DLD1 (cell line): Measurements from ENCODE around the gene NME8.
"Not testable (repeated sequence)": the region's sequence is repeated elsewhere in the genome, so short reads cannot be mapped to it uniquely, and the experiment has no call there.

Experiments
- in situ Hi-C: cut with HindIII; loops from 2 replicates; pipeline ENCODE4 v1.10.0; 2017; ENCODE audit warnings: low sequenced_read_pairs

The NME8 gene, protein sequence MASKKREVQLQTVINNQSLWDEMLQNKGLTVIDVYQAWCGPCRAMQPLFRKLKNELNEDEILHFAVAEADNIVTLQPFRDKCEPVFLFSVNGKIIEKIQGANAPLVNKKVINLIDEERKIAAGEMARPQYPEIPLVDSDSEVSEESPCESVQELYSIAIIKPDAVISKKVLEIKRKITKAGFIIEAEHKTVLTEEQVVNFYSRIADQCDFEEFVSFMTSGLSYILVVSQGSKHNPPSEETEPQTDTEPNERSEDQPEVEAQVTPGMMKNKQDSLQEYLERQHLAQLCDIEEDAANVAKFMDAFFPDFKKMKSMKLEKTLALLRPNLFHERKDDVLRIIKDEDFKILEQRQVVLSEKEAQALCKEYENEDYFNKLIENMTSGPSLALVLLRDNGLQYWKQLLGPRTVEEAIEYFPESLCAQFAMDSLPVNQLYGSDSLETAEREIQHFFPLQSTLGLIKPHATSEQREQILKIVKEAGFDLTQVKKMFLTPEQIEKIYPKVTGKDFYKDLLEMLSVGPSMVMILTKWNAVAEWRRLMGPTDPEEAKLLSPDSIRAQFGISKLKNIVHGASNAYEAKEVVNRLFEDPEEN

DNA sequence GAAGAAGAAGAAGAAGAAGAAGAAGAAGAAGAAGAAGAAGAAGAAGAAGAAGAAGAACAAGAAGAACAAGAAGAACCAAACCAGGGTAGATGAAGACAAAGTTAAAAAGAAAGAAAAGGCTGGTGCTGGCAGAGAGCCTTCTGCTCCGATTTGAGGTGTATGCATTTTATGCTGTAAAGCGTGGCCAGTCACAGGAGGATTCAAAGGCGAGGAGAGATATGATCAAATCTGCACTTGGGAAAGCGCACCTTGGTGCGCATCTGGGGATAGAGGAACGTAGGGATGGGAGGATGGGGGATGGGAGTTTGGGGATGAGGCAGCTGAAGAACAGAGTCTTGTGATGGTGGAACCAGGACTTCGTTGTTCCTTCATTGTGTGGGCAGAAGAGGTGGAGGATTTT lies at the start of gene NME8:
TSS of gene NME8 (plus strand) at position 301 of the 400 bp plus-strand sequence. CDS start 1,670 bp downstream, outside the sequence.
- in situ Hi-C loops: no loop called here

DNA sequence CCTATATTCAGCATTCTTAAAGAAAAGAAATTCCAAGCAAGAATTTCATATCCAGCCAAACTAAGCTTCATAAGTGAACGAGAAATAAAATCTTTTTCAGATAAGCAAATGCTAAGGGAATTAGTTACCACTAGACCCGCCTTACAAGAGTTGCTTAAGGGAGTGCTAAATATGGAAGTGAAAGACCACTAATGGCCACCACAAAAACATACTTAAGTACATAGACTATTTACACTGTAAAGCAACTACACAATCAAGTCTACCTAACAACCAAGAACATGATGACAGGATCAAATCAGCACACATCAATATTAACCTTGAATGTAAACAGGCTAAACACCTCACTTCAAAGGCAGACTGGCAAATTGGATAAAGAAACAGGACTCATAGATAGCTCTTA lies 42.2 kb upstream of the NME8 start:
- in situ Hi-C loops: no loop called here

DNA sequence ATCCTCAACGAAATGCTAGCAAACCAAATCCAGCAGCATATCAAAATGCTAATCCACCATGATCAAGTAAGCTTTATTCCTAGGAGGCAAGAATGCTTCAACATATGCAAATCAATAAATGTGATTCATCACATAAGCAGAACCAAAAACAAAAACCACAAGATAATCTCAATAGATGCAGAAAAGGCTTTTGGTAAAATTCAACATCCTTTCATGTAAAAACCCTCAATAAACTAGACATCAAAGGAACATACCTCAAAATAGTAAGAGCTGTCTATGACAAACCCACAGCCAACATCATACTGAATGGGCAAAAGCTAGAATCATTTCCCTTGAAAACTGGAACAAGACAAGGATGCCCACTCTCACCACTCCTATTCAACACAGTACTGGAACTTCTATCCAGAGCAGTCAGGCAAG lies 36.2 kb upstream of the NME8 start:
- in situ Hi-C loops: not testable (repeated sequence)

DNA sequence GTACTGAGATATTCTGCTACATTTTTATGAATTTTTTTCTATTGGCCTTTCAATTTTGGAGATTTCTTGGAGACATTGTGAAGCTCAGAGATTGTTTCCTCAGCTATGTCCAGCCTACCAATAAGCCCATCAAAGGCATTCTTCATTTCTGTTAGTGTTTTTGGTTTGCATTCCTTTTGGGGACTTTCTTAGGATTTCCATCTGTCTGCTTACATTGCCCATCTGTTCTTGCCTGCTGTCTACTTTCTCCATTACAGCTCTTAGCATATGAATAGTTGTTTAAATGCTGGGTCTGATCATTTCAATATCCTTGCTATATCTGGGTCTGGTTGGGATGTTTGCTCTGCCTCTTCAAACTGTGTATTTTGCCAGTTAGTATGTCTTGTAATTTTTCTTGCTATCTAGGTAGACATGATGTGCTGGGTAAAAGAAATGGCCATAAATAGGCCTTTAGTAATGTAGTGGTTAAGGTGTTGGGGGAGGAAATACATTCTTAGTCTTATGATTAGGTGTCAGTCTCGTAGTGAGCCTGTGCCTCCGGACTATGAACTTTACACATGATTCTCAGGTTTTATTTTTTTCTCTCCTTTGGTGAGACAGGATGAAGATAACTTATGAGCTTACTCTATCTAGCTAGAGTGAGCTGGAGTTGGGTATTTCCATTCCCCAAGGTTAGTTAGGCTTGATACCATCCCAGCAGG lies 32.6 kb upstream of the NME8 start:
- in situ Hi-C loops: no loop called here

DNA sequence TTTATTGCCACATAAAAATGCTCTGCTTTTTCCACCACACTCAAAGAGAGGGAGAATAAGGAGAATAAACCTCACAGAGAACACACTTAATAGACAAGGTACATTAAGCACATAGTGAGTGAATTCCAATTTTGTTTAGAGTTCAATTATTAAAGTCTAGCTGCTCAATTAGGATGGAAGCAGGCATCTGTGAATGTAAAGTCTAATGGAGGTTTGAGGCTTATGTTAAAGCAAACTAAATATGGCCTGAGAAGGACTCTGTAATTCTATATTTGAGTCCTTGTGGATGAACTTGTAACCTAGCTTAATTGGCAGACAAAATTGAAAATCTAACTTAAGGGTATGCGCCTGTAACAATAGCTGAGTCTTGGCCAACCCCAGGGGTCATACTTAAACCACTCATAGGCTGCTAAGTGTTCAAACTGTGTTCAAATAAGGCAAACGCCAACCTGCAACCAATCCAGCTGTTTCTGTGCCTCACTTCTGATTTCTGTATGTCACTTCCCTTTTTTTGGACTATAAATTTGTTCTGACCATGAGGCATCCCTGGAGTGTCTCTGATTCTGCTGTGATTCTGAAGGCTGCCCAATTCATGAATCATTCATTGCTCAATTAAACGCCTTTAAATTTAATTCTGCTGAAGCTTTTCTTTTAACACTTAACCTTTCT lies 31.3 kb upstream of the NME8 start:
- in situ Hi-C loops: no loop called here

DNA sequence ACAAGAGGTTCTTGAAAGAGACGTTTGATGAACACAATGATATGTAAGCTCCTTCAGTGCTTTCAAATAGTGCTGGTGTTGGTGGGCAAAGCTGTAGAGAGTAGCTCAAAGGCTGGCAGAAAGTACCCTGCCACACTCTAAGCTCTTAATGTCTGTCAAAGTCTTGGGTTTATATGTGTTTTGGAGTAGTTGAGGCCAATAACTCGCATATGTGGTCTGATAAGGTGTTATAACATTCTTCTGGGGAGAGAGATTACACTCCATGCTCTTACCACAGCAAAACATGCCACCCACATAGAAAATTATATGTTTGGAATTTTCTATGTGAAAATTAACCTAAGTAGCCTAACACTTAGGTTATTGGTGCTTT lies 30.8 kb upstream of the NME8 start:
- in situ Hi-C loops: no loop called here

DNA sequence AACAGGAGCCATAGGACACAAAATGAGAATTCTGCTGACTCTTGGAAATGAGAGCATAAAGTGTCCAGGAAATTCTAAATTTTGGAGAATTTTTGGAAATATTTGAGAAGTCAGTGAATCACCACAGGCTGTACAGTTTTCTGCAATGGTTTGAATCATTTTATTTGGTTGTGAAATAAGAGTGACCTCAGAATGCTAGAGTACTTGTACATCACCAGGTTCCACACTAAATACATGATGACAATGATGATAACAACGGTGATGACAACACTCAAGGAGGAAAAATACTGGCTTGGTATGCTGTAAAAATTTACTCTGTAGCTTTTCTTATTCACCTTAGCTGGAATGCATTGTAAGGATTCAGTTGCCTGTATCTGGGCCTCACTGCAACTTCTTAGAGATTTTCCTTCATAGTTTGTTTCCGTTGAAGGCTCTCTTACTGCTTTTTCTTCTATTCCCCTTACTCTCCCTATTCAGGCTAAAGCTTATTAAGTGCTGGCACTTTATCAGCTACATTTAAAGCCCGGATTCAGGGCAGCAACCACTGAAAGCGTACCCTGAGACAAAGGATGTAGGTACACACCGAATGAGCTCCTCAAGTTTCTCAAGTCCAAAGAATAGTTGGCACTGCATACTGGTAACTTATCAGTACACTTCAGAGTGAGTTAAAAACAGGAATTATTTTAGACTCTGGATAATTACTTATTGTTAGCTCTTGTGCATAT lies 30.2 kb upstream of the NME8 start:
- in situ Hi-C loops: no loop called here

DNA sequence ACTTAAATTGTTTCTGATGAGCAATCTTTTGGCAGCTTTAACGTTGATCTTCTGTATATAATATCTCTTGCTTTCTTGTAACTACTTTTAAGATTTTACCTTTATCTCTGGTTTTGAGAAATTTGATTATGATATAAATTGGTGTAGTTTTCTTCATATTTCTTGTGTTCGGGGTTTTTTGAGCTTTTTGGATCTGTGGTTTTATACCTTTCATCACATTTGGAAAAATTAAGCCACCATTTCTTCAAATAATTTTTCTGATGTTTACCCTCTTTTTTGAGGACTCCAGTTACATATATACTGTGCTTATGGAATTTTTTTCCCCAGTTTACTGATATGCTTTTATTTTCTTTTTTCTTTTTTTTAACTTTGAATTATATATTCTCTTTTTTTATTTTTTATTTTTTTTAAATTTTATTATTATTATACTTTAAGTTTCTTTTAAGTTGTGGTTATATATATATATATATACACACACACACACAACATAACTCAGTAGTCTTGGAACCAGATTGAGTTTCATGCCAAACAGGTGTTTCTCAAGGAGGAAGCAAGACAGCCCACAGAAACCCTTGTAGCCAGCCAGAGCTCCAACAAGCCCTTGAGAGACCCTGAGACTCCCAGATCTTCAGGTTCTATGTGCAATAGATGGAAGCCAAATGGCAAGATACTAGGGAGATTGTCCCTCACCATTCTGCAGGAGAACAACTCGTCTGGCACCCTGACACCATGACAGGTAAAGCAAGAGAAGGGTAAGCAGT lies 27.5 kb upstream of the NME8 start:
- in situ Hi-C loops: no loop called here

DNA sequence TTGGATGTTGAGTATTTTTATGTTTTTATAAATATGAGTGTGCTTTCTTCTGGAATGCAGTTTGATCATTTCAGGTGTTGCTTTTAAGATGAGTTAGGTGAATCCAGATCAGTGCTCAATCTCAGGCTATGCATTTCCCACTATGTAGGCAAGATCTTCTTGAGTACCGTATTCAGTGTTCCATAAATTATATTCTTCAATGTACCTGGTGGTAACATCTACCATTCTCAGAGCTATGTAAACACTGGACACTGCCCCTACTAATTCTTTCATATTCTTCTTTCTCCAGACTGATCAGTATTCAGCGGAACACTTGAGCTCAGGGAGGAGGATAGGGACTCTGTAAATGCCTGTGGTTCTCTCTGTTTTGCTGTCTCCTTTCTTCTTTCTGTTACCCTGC lies 25.5 kb upstream of the NME8 start:
- in situ Hi-C loops: no loop called here

DNA sequence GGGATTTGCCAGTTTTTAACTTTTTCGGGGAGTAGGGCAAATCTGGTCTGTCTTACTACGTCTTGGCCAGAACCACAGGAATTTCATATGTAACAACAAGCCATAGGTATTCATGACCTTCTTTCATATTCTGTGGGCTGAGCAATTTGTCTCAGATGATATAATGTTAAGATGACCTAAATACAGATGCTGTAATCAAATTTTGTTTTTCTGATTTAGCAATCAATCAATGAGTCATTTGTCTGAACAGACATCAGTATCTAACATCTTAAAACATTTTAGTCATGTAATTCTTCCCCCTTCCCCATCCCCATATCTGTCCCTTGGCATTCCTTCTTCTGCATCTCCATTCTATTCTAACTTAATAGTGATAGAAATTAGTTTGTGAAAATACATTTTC lies 24.8 kb upstream of the NME8 start:
- in situ Hi-C loops: no loop called here

DNA sequence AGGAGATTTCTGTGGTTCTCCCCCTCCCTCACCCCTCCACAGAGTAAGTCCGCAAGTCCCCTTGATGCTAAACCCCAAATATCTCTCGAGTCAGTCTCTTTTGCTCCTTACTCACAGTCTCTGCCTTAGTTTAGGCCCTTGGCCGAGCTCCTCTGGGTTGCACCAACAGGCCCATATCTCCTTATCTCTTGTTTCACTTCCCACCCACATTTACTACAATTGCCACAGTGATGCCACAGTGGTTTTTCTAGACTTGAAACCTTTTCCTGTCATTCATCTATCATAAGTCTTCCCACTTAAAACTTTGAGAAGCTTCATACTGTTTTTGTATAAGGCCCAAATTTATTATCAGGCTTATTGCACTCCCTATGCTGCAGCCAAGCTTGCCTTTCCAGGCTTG lies 23.4 kb upstream of the NME8 start:
- in situ Hi-C loops: no loop called here

DNA sequence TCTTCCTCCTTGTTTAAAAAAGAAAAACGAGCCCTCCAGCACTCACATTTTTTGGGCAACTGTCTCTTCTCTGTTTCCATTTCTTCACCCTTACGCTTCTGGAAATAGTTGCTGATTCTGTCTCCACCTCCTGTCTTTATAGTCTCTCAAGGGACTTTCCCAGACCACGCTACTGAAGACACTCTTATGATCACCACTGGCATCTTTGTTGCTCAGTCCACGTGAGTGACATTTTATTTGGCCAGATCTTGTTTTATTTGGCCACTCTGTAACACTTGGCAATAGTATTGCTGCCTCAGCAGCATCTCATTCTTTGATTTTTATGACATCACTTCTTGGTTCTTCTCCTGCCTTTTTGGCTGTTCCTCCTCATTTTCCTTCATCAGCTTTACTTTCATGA lies 21.6 kb upstream of the NME8 start:
- in situ Hi-C loops: no loop called here

DNA sequence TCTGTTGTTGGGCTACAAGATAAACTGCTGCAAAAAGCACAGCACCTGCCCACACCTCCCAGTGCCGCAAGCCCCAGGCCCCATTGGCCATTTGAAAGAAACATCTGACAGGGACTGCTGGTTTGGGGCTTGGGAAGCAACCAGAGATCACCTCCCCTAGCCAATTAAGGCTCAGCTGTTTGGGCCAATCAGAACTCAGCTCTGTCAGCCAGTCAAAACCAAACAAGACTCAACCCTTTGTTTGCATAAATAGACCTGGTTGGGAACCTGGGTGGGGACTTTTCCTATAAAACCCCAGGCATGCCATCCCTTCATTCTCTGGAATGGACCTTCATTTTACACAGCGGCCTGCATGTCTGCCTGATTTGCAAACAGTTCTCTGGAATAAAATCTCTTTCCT lies 17.2 kb upstream of the NME8 start:
- in situ Hi-C loops: loop anchor here (10.0 kb wide), 1 partner anchor 616 kb away; no protein-coding TSS in a partner anchor

DNA sequence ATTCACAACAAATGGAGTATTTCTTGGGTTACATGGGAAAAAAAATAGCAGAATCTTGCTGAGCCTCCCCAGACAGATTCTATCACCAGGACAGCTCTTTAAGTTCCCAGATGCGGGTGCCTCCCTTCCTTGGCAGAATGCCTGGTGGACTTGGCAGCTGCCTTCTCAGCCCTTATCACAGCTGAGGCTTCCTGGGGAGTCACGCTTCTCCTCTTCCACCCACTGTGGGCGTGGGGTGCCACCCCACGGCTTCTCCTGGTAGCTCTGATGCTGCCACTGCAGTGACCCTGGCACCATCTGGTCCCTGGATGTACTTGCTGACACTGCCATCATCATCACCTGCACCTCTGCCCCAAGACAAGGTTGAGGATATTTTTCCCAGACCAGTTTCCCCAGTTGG lies 16.2 kb upstream of the NME8 start:
- in situ Hi-C loops: loop anchor here (10.0 kb wide), 1 partner anchor 617 kb away; no protein-coding TSS in a partner anchor

DNA sequence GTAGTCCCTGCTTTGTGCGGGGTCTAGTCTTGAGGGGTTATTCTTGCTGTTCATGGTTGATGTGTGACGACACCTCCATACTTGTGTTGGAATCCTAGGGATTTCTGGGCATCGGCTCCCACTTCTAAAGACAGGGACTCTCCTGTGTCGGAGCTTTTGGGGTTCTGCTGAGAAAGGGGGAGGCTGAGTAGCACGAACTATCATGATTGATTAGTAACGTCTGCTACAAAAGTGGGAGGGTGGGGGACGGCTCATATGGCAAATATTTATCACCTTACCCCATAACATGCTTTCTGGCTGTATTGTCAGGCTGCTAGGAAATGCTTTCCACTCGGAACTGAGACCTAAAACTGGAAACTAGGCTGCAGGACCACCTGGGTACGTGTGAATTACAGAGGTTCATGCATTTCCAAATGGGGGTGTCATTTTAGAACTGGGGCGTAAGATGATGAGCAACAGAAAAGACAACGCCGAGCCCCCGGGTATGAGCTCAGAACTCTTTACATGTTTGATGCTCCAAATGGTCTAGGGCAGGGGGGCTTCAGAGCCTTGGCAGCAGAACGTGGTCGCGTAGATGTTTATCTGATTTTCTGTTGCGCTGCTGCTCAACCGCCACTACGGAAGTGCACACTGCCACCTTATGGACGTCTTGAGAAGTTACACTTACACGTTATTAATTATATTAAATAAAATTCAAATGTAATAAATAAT lies 15.1 kb upstream of the NME8 start:
- in situ Hi-C loops: loop anchor here (10.0 kb wide), 1 partner anchor 618 kb away; no protein-coding TSS in a partner anchor

DNA sequence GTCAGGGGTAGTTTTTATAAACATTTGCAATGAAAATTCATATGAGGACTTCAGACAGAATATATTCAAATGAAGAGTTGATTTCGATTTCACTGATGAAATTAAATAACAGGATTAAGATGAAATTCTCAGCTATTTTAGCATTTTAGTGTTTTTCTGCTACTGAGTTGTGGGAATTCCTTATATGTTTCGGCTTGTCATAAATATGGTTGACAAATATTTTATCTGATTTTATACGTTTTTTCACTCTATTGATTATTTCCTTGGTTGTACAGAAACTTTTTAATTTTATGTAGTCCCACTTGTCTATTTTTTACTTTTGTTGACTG lies 14.6 kb upstream of the NME8 start:
- in situ Hi-C loops: loop anchor here (10.0 kb wide), 1 partner anchor 619 kb away; no protein-coding TSS in a partner anchor

DNA sequence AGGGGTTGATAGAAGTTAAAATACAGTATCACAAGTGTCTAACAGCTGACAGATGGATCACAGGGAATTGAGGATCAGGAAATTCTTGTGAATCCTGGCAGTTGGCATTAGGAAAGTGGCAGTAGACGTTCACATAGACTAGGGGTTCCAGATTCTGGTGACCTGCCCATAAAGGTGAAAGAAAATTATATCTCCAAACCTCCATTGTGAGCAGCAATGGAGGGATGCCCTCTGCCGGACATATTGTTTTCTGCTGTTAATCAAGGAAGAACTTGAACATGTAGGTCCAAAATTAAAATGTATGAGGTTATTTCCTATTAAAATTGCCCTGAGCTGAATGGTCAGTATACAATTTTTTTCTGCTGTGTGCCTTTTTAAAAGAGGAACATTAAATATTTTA lies 5.1 kb downstream of the NME8 start:
- in situ Hi-C loops: no loop called here

DNA sequence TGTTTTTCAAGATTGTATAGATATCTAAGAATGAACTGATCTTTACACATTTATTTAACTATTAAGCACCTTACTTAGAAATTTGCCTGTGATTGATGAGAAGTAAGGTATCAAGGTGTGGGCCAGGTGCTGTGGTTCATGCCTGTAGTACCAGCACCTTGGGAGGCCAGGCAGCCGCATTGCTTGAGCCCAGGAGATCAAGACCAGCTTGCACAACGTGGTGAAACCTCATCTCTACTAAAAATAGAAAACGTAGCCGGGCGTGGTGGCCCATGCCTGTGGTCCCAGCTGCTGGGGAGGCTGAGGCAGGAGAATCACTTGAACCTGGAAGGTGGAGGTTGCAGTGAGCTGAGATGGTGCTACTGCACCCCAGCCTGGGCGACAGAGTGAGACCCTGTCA lies 33.7 kb downstream of the NME8 start:
- in situ Hi-C loops: no loop called here

DNA sequence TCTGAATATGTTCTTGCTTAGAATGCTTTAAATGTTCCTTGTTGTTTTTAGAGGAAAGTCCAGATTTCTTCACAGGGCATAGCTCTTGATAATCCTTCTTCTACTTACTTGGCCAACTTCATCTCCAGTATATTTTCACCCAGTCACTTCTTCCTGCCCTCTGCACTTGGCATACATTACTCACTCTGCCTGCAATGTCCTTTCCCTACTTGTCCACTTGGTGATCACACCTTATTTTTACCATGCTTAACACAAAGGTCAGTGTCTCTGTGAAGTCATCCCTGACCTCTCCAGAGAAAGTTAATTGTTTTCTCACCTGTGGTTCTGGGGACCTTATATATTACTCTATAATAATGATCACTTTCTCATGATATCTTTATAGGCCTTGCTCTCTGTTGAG lies 45.0 kb downstream of the NME8 start:
- in situ Hi-C loops: no loop called here
